Tibial nerve (tissue), 3 donors: ENCODE data around the gene PLXNA4.

Experiments
- EP300 ChIP-seq, 2 donors: sonication (generic); formaldehyde crosslinking; IDR thresholded peaks; one replicate each; pipeline ENCODE4 v1.6.1; 2017; ENCODE audit warnings: antibody characterized with exemption in 2 of 2, mild to moderate bottlenecking in 1 of 2
- POLR2A ChIP-seq, 2 donors: fragments of 450-650 bp; IDR thresholded peaks; one replicate each; pipeline ENCODE4 v1.6.1; 2017; ENCODE audit warnings: antibody characterized with exemption in 2 of 2, mild to moderate bottlenecking in 2 of 2, moderate library complexity in 2 of 2

GRCh38 chr7:132494474-132494873 is 81.8 kb downstream of the PLXNA4 start:
- TF ChIP-seq EP300 (IDR thresholded peaks at IDR 0.05) (no peak), POLR2A (IDR thresholded peaks at IDR 0.05) (no peak)
